Panc1 (cell line): ENCODE data around the gene LAYN. TPM values are rescaled to one million over a fixed set of nuclear protein-coding genes. Genes with fewer than 3 reads are reported as not detected.

Experiments used
- ATAC-seq: fragments of 200-7000 bp; cut with Tn5 transposase; 2 replicates; pipeline ENCODE4 v1.9.1; 2020; ENCODE audit warnings: mild to moderate bottlenecking, moderate library complexity
- BruUV-seq: library from RNA; stranded (reverse); fragments of 400-500 nt; replicated peaks from 2 replicates; lab custom pipeline; 2021; lab: Mats Ljungman, UMichigan
- CTCF ChIA-PET: fragments of 300-600 bp; sonication (Branson Sonifier 250); formaldehyde crosslinking; loops from one replicate; lab custom pipeline; 2022; ENCODE audit warnings: antibody characterized with exemption; lab: Charles Lee
- POLR2A ChIA-PET: fragments of 300-600 bp; sonication (Branson Sonifier 250); formaldehyde crosslinking; loops from one replicate; lab custom pipeline; 2022; ENCODE audit warnings: antibody characterized with exemption; lab: Charles Lee
- DNase-seq: peaks from one replicate; pipeline ENCODE4 v3.0.0-alpha.2; 2010; ENCODE audit warnings: low read depth, low spot score
- H3K27ac ChIP-seq: 2 replicates; pipeline ENCODE4 v1.5.1; 2011; ENCODE audit warnings: mild to moderate bottlenecking, low read length, inconsistent platforms
- H3K27me3 ChIP-seq: fragments of 200-500 bp; sonication (Bioruptor generic); 2 replicates; pipeline ENCODE4 v1.6.0; 2014; ENCODE audit warnings: low read length, inconsistent platforms; ENCODE audit not compliant: control insufficient read depth, insufficient read depth
- H3K36me3 ChIP-seq: fragments of 200-500 bp; sonication (Bioruptor generic); 2 replicates; pipeline ENCODE4 v1.5.1; 2014; ENCODE audit warnings: inconsistent platforms, mild to moderate bottlenecking, low read length, moderate library complexity; ENCODE audit not compliant: control insufficient read depth, insufficient read depth
- H3K4me1 ChIP-seq: 2 replicates; pipeline ENCODE4 v1.5.1; 2011; ENCODE audit warnings: inconsistent platforms, mild to moderate bottlenecking, low read length, moderate library complexity; ENCODE audit not compliant: control insufficient read depth, insufficient read depth
- H3K4me3 ChIP-seq, 2 experiments: 2 replicates each; pipeline ENCODE4 v1.5.1; 2011 to 2012; ENCODE audit warnings: low read depth in 2 of 2, low read length in 2 of 2, mild to moderate bottlenecking in 2 of 2, inconsistent platforms in 1 of 2, moderate library complexity in 1 of 2
- H3K9me3 ChIP-seq: fragments of 200-500 bp; sonication (Bioruptor generic); 2 replicates; pipeline ENCODE4 v1.5.1; 2014; ENCODE audit warnings: low read depth, mild to moderate bottlenecking, inconsistent platforms, low read length, moderate library complexity; ENCODE audit not compliant: control insufficient read depth, insufficient read depth
- CTCF ChIP-seq: fragments of 450-650 bp; IDR thresholded peaks from 2 replicates; pipeline ENCODE4 v1.5.1; 2017; ENCODE audit warnings: mild to moderate bottlenecking
- POLR2AphosphoS5 ChIP-seq: IDR thresholded peaks from 2 replicates; pipeline ENCODE4 v1.6.1; 2012; ENCODE audit warnings: mild to moderate bottlenecking, low read depth, low read length, moderate library complexity
- SIN3A ChIP-seq: IDR thresholded peaks from 2 replicates; pipeline ENCODE4 v1.6.1; 2012; ENCODE audit warnings: low read depth, mild to moderate bottlenecking, low read length, moderate library complexity, borderline replicate concordance; ENCODE audit not compliant: insufficient read depth
- TCF7L2 ChIP-seq: IDR thresholded peaks from 2 replicates; pipeline ENCODE4 v1.6.1; 2011; ENCODE audit warnings: mild to moderate bottlenecking, low read depth, low read length, inconsistent platforms
- in situ Hi-C: cut with HindIII; loops from 2 replicates; pipeline ENCODE4 v1.10.0; 2016; ENCODE audit warnings: low sequenced_read_pairs, low pct_unique_long_range_greater_than_20kb
- intact Hi-C: fragments of 100-400 bp; cut with micrococcal nuclease; formaldehyde crosslinking; loops from one replicate; pipeline ENCODE4 v1.10.0; 2022; ENCODE audit not compliant: unreplicated experiment
- total RNA-seq: library from RNA; stranded (reverse); gene quantifications from one replicate; pipeline ENCODE4 v1.2.1, GENCODE V29; 2021; ENCODE audit not compliant: unreplicated experiment
- TF ChIP-seq, protein P1 (sequence below), 2 experiments: IDR thresholded peaks; 2 replicates each; pipeline ENCODE4 v1.6.1; 2011 to 2012; ENCODE audit warnings: low read depth in 2 of 2, control low read depth in 1 of 2, low read length in 1 of 2, mild to moderate bottlenecking in 1 of 2, moderate library complexity in 1 of 2; ENCODE audit not compliant: insufficient read depth in 1 of 2

LAYN gene
- total RNA-seq, 1 experiment from 2014 or later = 3.6 TPM

- peak overlapping the region; percentile 38 to 58 for H3K4me3 ChIP-seq
- no peak overlapping the region for H3K27ac ChIP-seq
- peaks cover 7% of the 10 kb centered on the region; the same call in 1 of the 2 replicates for H3K4me1 ChIP-seq
- DNase-seq = no peak
- ATAC-seq = peak; percentile 67
- ChIA-PET CTCF (no interaction called here), POLR2A (no interaction called here)
- intact Hi-C loops = no loop called here
- no peaks in the 10 kb centered on the region for H3K9me3 ChIP-seq
- in situ Hi-C loops = no loop called here
- no peaks in the 10 kb centered on the region for H3K36me3 ChIP-seq
- peaks cover 23% of the 10 kb centered on the region for H3K27me3 ChIP-seq
- TF ChIP-seq SIN3A (no peak), POLR2AphosphoS5 (no peak), CTCF (no peak), TCF7L2 (no peak)
- TF ChIP-seq, protein P1, sequence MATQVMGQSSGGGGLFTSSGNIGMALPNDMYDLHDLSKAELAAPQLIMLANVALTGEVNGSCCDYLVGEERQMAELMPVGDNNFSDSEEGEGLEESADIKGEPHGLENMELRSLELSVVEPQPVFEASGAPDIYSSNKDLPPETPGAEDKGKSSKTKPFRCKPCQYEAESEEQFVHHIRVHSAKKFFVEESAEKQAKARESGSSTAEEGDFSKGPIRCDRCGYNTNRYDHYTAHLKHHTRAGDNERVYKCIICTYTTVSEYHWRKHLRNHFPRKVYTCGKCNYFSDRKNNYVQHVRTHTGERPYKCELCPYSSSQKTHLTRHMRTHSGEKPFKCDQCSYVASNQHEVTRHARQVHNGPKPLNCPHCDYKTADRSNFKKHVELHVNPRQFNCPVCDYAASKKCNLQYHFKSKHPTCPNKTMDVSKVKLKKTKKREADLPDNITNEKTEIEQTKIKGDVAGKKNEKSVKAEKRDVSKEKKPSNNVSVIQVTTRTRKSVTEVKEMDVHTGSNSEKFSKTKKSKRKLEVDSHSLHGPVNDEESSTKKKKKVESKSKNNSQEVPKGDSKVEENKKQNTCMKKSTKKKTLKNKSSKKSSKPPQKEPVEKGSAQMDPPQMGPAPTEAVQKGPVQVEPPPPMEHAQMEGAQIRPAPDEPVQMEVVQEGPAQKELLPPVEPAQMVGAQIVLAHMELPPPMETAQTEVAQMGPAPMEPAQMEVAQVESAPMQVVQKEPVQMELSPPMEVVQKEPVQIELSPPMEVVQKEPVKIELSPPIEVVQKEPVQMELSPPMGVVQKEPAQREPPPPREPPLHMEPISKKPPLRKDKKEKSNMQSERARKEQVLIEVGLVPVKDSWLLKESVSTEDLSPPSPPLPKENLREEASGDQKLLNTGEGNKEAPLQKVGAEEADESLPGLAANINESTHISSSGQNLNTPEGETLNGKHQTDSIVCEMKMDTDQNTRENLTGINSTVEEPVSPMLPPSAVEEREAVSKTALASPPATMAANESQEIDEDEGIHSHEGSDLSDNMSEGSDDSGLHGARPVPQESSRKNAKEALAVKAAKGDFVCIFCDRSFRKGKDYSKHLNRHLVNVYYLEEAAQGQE (IDR thresholded peaks at IDR 0.05; ENCODE audit: insufficient read depth in 1 of 2, low read depth in 2 of 2, low read length in 1 of 2) = no peak
- no TSS peak for BruUV-seq
These were observed 375 bp downstream of the LAYN start for GRCh38 chr11:111540937-111541253.

DNA sequence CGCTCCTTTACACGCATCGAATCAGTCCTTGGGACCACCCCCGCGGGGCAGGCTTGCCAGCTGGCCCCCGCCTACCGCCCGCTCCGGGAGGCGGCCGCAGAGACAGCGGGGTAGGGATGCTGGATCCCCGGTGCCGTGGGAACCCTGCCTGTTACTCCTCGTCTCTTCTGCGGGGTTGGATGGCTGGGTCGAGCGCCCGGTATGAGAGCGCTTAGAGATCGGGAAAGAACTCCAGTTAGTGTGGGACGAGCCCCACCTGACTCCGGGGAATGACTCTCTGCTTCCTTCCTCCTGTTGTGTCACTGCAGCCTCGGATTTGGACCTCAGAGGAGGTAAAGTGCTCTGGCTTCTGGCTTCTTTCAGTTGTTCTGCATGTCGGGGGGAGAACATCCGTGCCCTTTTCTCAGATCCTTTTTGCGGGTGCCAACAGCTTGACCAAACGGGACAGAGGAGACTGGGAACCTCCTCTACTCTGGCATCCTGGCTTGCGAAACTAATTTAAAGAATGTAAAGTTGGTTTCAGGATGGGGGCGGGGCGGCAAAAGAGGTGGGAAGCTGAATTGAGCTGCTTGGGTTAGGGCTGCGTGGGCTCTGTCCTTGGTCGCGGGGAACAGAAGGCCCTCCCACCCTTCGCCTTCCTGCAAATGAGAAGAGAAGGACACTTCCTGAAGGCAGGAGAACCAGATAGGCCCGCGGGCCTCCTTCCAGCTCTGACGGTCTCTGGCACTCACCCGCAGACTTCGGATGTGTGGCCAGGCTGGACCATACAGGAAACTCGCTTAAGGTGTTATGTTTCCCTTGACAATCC lies 938 bp downstream of the LAYN start:
- no peak for TF ChIP-seq TCF7L2
- TF ChIP-seq SIN3A = no peak
- in situ Hi-C loops (no loop called here), intact Hi-C loops (no loop called here)
- peaks cover 7% of the 10 kb centered on the region; the same call in 1 of the 2 replicates for H3K4me1 ChIP-seq
- no peak overlapping the region for H3K27ac ChIP-seq
- peak overlapping the region; percentile 38 to 58 for H3K4me3 ChIP-seq
- ATAC-seq (peak; percentile 68), DNase-seq (no peak)
- CTCF ChIA-PET = no interaction called here
- H3K27me3 ChIP-seq = peaks cover 23% of the 10 kb centered on the region
- POLR2A ChIA-PET = no interaction called here
- no TSS peak for BruUV-seq
- H3K9me3 ChIP-seq = no peaks in the 10 kb centered on the region
- no peaks in the 10 kb centered on the region for H3K36me3 ChIP-seq
